GM18505 (cell line): ENCODE measurements around the gene LGR5.

Experiments used
- ATAC-seq: cut with Tn5 transposase; IDR thresholded peaks from one replicate; pipeline ENCODE4 v1.9.1; 2021; ENCODE audit not compliant: unreplicated experiment
- POLR2A ChIP-seq: IDR thresholded peaks from 4 replicates; pipeline ENCODE4 v1.6.1; 2011; ENCODE audit warnings: borderline replicate concordance; ENCODE audit not compliant: insufficient read depth, insufficient read length; ENCODE audit errors: extremely low read depth

LGR5 gene

GRCh38 chr12:71420775-71421406 is 18.7 kb upstream of the LGR5 start:
- TF ChIP-seq POLR2A = no peak
- ATAC-seq = no peak

- TF ChIP-seq POLR2A = no peak
- ATAC-seq = no peak
Measured at GRCh38 chr12:71425568-71426299, 13.9 kb upstream of the LGR5 start.

- ATAC-seq = no peak
- no peak for TF ChIP-seq POLR2A
Measured at GRCh38 chr12:71426300-71427047, 13.1 kb upstream of the LGR5 start.

- no peak for TF ChIP-seq POLR2A
- no peak for ATAC-seq
Measured at GRCh38 chr12:71430756-71431155, 8.8 kb upstream of the LGR5 start.

- no peak for TF ChIP-seq POLR2A
- no peak for ATAC-seq
Measured at GRCh38 chr12:71431991-71432390, 7.6 kb upstream of the LGR5 start.

- ATAC-seq = no peak
- no peak for TF ChIP-seq POLR2A
Measured at GRCh38 chr12:71432936-71433335, 6.7 kb upstream of the LGR5 start.

GRCh38 chr12:71436696-71437095 is 2.9 kb upstream of the LGR5 start:
- no peak for ATAC-seq
- TF ChIP-seq POLR2A = no peak

GRCh38 chr12:71438670-71439361 is 782 bp upstream of the LGR5 start:
- TF ChIP-seq POLR2A = no peak
- no peak for ATAC-seq

- ATAC-seq = no peak
- no peak for TF ChIP-seq POLR2A
Measured at GRCh38 chr12:71439362-71439612, 311 bp upstream of the LGR5 start.

- peak; percentile 10 for ATAC-seq
Measured at GRCh38 chr12:71440345-71440762, 756 bp downstream of the LGR5 start.

GRCh38 chr12:71440763-71441748 is 1.5 kb downstream of the LGR5 start:
- TF ChIP-seq POLR2A = no peak
- peak; percentile 50 for ATAC-seq

More at GRCh38 chr12:71440345-71440762, 756 bp downstream of the LGR5 start:
- no peak for TF ChIP-seq POLR2A

- no peak for ATAC-seq
- no peak for TF ChIP-seq POLR2A
Measured at GRCh38 chr12:71441836-71442566, 2.4 kb downstream of the LGR5 start.

- TF ChIP-seq POLR2A = no peak
- ATAC-seq = no peak
Measured at GRCh38 chr12:71442567-71442931, 3.0 kb downstream of the LGR5 start.

- no peak for ATAC-seq
Measured at GRCh38 chr12:71445071-71445470, 5.5 kb downstream of the LGR5 start.

More at GRCh38 chr12:71445071-71445470, 5.5 kb downstream of the LGR5 start:
- no peak for TF ChIP-seq POLR2A
